LoVo (cell line): ENCODE results near the gene PGLYRP4.
"Not testable (repeated sequence)": the region's sequence is repeated elsewhere in the genome, so short reads cannot be mapped to it uniquely, and the experiment has no call there.

Experiments
- DNase-seq: peaks from one replicate; pipeline ENCODE4 v3.0.0-alpha.2; 2016; ENCODE audit warnings: low spot score

The PGLYRP4 gene

GRCh38 chr1:153356392-153357075 lies 7.9 kb upstream of the PGLYRP4 start:
- no peak for DNase-seq

GRCh38 chr1:153355445-153356071 lies 6.9 kb upstream of the PGLYRP4 start:
- DNase-seq: peak; percentile 43

- no peak for DNase-seq
These were observed 6.0 kb upstream of the PGLYRP4 start for GRCh38 chr1:153354515-153355193.

- DNase-seq: no peak
These were observed 4.7 kb upstream of the PGLYRP4 start for GRCh38 chr1:153353226-153353947.

- peak; percentile 70 for DNase-seq
These were observed 3.9 kb upstream of the PGLYRP4 start for GRCh38 chr1:153352523-153352922.

- DNase-seq: no peak
These were observed 1.8 kb upstream of the PGLYRP4 start for GRCh38 chr1:153350321-153350957.

- DNase-seq: no peak
These were observed 1.0 kb upstream of the PGLYRP4 start for GRCh38 chr1:153349363-153350320.

- DNase-seq: no peak
These were observed 785 bp downstream of the PGLYRP4 start for GRCh38 chr1:153347856-153348255.

GRCh38 chr1:153347049-153347448 lies 1.6 kb downstream of the PGLYRP4 start:
- DNase-seq: not testable (repeated sequence)

GRCh38 chr1:153346077-153346723 lies 2.4 kb downstream of the PGLYRP4 start:
- DNase-seq: no peak

- no peak for DNase-seq
These were observed 3.2 kb downstream of the PGLYRP4 start for GRCh38 chr1:153345187-153346076.

GRCh38 chr1:153344718-153345025 lies 4.0 kb downstream of the PGLYRP4 start:
- no peak for DNase-seq

- no peak for DNase-seq
These were observed 4.6 kb downstream of the PGLYRP4 start for GRCh38 chr1:153343811-153344717.

- DNase-seq: no peak
These were observed 5.5 kb downstream of the PGLYRP4 start for GRCh38 chr1:153343040-153343681.

- no peak for DNase-seq
These were observed 6.5 kb downstream of the PGLYRP4 start for GRCh38 chr1:153342178-153342577.

- no peak for DNase-seq
These were observed 7.2 kb downstream of the PGLYRP4 start for GRCh38 chr1:153341431-153341934.

- no peak for DNase-seq
These were observed 8.3 kb downstream of the PGLYRP4 start for GRCh38 chr1:153340356-153340755.

GRCh38 chr1:153339802-153340201 lies 8.8 kb downstream of the PGLYRP4 start:
- no peak for DNase-seq
